Stimulated activated naive CD8-positive, alpha-beta T cell treated with anti-CD3 and anti-CD28 coated beads, Interleukin-15, Interleukin-2, amounts not matched to agents 100 ng/mL and 50 ng/mL, for 24 hours (primary cell): ENCODE measurements around the gene DHRS4.
"Not testable (repeated sequence)": the region's sequence is repeated elsewhere in the genome, so short reads cannot be mapped to it uniquely, and the experiment has no call there.

Experiments used
- H3K27ac Mint-ChIP-seq: one replicate; pipeline ENCODE4 v1.8.0; 2021; ENCODE audit warnings: mild to moderate bottlenecking, mixed read lengths
- H3K27me3 Mint-ChIP-seq: one replicate; pipeline ENCODE4 v1.8.0; 2021; ENCODE audit warnings: mixed read lengths
- H3K36me3 Mint-ChIP-seq: one replicate; pipeline ENCODE4 v1.8.0; 2021; ENCODE audit warnings: low read depth, mixed read lengths
- H3K4me1 Mint-ChIP-seq: one replicate; pipeline ENCODE4 v1.8.0; 2021; ENCODE audit warnings: low read depth, mixed read lengths
- H3K4me3 Mint-ChIP-seq: one replicate; pipeline ENCODE4 v1.8.0; 2021; ENCODE audit warnings: mild to moderate bottlenecking, mixed read lengths
- H3K9me3 Mint-ChIP-seq: one replicate; pipeline ENCODE4 v1.8.0; 2021; ENCODE audit warnings: mixed read lengths

Gene DHRS4

DNA sequence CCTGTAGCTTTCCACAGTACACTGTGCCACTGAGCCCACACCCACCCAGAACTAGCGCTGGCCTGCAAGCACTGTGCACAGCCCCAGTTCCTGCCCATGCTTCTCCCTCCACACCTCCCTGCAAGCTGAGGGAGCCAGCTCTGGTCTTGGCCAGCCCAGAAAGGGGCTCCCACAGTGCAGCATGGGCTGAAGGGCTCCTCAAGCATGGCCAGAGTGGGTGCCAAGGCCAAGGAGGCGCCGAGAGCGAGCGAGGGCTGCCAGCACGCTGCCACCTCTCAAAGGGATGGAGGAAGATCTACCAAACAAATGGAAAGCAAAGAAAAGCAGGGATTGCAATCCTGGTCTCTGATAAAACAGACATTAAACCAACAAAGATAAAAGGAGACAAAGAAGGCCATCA, 62.2 kb downstream of the DHRS4 start:
- H3K4me3 Mint-ChIP-seq, H3K27ac Mint-ChIP-seq: not testable (repeated sequence)

More for the DNA sequence above, 62.2 kb downstream of the DHRS4 start:
- not testable (repeated sequence) for H3K36me3 Mint-ChIP-seq, H3K9me3 Mint-ChIP-seq, H3K27me3 Mint-ChIP-seq, H3K4me1 Mint-ChIP-seq
